Breast epithelium (tissue), 3 donors: Measurements from ENCODE around the gene SSB.

Experiments used
- CTCF ChIP-seq, 3 donors: fragments of 450-650 bp; IDR thresholded peaks; one replicate each; pipeline ENCODE4 v1.5.1; 2016 to 2017; ENCODE audit warnings: antibody characterized with exemption in 3 of 3, mild to moderate bottlenecking in 3 of 3, moderate library complexity in 3 of 3
- POLR2A ChIP-seq: fragments of 450-650 bp; IDR thresholded peaks from one replicate; pipeline ENCODE4 v1.6.1; 2016; ENCODE audit warnings: antibody characterized with exemption, mild to moderate bottlenecking, moderate library complexity

GRCh38 chr2:169757778-169758177 is 40.9 kb upstream of the SSB start:
- TF ChIP-seq CTCF (IDR thresholded peaks at IDR 0.05) (no peak), POLR2A (no peak)
